ENCODE measurements around the gene E2F6. TPM values are rescaled to one million over a fixed set of nuclear protein-coding genes. Genes with fewer than 3 reads are reported as not detected.

The E2F6 gene
- total RNA-seq, 1 experiment from 2014 or later: 35.5 TPM

DNA sequence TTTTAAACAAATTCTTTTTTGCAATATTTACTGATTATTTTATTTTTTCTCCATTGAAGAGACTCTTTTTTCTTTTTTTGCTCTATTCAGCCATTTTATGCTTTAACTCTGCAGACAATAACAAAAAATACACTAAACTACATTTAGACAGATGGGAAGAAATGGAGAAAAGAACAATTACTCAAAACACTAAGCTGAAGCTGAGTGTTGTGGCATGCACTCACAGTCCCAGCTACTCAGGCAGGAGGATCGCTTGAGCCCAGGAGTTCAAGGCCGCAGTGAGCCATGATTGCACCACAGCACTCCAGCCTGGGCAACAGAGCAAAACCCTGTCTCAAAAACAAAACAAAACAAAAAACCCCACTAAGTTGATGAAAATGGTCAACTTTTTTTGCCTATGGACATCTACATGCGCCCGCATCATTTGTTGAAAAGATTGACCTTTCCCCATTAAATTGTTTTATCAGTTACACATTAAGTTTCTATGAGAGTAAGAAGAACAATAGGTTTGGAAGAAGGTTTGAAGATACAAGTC, 43.0 kb downstream of the E2F6 start:
- Histone ChIP-seq H3K27me3 (replicated peaks; ENCODE audit: insufficient read depth, low read depth, low read length, poor library complexity) (no peaks in the 10 kb centered on the region), H3K4me3 (ENCODE audit: low read depth, low read length, poor library complexity, severe bottlenecking) (no peak overlapping the region), H3K27ac (ENCODE audit: low read depth, low read length, poor library complexity, severe bottlenecking) (no peak overlapping the region), H3K9me3 (ENCODE audit: low read depth, low read length, poor library complexity, severe bottlenecking) (peaks cover 4% of the 10 kb centered on the region), H3K36me3 (ENCODE audit: insufficient read depth, low read length, poor library complexity, severe bottlenecking) (no peaks in the 10 kb centered on the region), H3K4me1 (ENCODE audit: insufficient read depth, low read length, poor library complexity, severe bottlenecking) (no peaks in the 10 kb centered on the region)
- no TSS peak for BruUV-seq (replicated peaks)
- no peak for DNase-seq (ENCODE audit: low spot score)
- TF ChIP-seq, protein P1, sequence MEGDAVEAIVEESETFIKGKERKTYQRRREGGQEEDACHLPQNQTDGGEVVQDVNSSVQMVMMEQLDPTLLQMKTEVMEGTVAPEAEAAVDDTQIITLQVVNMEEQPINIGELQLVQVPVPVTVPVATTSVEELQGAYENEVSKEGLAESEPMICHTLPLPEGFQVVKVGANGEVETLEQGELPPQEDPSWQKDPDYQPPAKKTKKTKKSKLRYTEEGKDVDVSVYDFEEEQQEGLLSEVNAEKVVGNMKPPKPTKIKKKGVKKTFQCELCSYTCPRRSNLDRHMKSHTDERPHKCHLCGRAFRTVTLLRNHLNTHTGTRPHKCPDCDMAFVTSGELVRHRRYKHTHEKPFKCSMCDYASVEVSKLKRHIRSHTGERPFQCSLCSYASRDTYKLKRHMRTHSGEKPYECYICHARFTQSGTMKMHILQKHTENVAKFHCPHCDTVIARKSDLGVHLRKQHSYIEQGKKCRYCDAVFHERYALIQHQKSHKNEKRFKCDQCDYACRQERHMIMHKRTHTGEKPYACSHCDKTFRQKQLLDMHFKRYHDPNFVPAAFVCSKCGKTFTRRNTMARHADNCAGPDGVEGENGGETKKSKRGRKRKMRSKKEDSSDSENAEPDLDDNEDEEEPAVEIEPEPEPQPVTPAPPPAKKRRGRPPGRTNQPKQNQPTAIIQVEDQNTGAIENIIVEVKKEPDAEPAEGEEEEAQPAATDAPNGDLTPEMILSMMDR (conservative IDR thresholded peaks at IDR 0.05; ENCODE audit: low read depth, low read length): no peak
- no peak for TF ChIP-seq EZH2 (IDR thresholded peaks at IDR 0.05; ENCODE audit: borderline replicate concordance, low read depth, low read length, poor library complexity, severe bottlenecking)
- intact Hi-C loops (cut with micrococcal nuclease; ENCODE audit: unreplicated experiment): no loop called here
- ChIA-PET CTCF (no interaction called here), POLR2A (ENCODE audit: low non-redundant PET) (no interaction called here)

DNA sequence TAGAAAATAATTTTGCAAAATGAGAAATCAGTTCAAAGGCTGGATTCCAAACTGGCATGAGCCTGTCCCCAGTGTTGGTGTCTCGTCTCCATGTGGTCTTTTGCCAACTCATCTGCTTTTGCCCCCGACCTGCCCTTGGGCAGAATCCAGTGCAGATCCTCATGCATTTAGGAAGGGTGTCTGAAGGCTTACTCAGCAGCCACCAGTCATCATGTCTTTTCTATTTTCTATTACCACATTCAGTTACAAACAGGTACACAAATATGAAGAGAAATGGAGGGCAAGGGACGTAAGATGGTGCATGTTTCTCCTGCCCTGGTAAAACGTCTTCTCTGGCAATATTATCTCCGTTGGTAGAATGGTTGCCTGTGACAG, 43.5 kb downstream of the E2F6 start:
- peaks cover 9% of the 10 kb centered on the region for H3K9me3 ChIP-seq (ENCODE audit: low read depth, low read length, poor library complexity, severe bottlenecking)
- H3K27me3 ChIP-seq (replicated peaks; ENCODE audit: insufficient read depth, low read depth, low read length, poor library complexity): no peaks in the 10 kb centered on the region
- no peak for DNase-seq (ENCODE audit: low spot score)
- H3K27ac ChIP-seq (ENCODE audit: low read depth, low read length, poor library complexity, severe bottlenecking): no peak overlapping the region
- no peak overlapping the region for H3K4me3 ChIP-seq (ENCODE audit: low read depth, low read length, poor library complexity, severe bottlenecking)
- BruUV-seq (replicated peaks): no TSS peak
- no peaks in the 10 kb centered on the region for H3K4me1 ChIP-seq (ENCODE audit: insufficient read depth, low read length, poor library complexity, severe bottlenecking)
- CTCF ChIA-PET: no interaction called here
- POLR2A ChIA-PET (ENCODE audit: low non-redundant PET): no interaction called here
- TF ChIP-seq EZH2 (IDR thresholded peaks at IDR 0.05; ENCODE audit: borderline replicate concordance, low read depth, low read length, poor library complexity, severe bottlenecking): no peak
- TF ChIP-seq, protein P1 (conservative IDR thresholded peaks at IDR 0.05; ENCODE audit: low read depth, low read length): no peak
- no peaks in the 10 kb centered on the region for H3K36me3 ChIP-seq (ENCODE audit: insufficient read depth, low read length, poor library complexity, severe bottlenecking)
- intact Hi-C loops (cut with micrococcal nuclease; ENCODE audit: unreplicated experiment): no loop called here

DNA sequence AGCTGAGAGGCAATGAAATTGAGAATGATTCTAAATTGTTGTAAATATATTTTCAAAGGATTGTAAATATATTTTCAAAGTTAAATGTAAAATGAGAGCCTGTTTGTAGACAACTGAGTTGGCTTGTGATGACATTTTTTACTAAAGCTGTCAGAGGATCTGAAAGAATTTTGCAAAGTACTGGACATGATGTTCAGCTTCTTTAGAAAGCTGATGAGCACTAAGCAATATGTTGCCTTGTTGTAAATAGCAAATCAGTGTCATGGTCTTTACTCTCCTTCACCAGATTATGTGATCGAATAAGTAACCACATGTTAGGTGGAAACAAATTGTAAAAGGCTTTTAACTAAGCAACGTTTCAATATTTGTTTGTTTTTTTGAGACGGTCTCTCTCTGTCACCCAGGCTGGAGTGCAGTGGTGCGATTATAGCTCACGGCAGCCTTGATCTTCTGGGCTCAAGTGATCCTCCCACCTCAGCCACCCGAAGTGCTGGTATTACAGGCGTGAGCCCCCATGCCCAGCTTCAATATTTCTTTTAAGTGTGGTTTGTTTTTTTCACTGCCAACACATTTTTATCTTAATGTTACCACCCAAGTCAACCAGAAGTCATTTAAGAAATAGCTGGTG, 44.0 kb downstream of the E2F6 start:
- no peak for TF ChIP-seq EZH2 (IDR thresholded peaks at IDR 0.05; ENCODE audit: borderline replicate concordance, low read depth, low read length, poor library complexity, severe bottlenecking)
- TF ChIP-seq, protein P1 (conservative IDR thresholded peaks at IDR 0.05; ENCODE audit: low read depth, low read length): no peak
- Histone ChIP-seq H3K4me3 (ENCODE audit: low read depth, low read length, poor library complexity, severe bottlenecking) (no peak overlapping the region), H3K4me1 (ENCODE audit: insufficient read depth, low read length, poor library complexity, severe bottlenecking) (no peaks in the 10 kb centered on the region), H3K36me3 (ENCODE audit: insufficient read depth, low read length, poor library complexity, severe bottlenecking) (no peaks in the 10 kb centered on the region), H3K27ac (ENCODE audit: low read depth, low read length, poor library complexity, severe bottlenecking) (no peak overlapping the region), H3K27me3 (replicated peaks; ENCODE audit: insufficient read depth, low read depth, low read length, poor library complexity) (no peaks in the 10 kb centered on the region), H3K9me3 (ENCODE audit: low read depth, low read length, poor library complexity, severe bottlenecking) (peaks cover 14% of the 10 kb centered on the region)
- no peak for DNase-seq (ENCODE audit: low spot score)
- ChIA-PET POLR2A (ENCODE audit: low non-redundant PET) (no interaction called here), CTCF (no interaction called here)
- intact Hi-C loops (cut with micrococcal nuclease; ENCODE audit: unreplicated experiment): no loop called here
- BruUV-seq (replicated peaks): no TSS peak

Data from A673 (cell line).